Measurements from ENCODE around the gene ATXN1. TPM values are rescaled to one million over a fixed set of nuclear protein-coding genes. Genes with fewer than 3 reads are reported as not detected.

The ATXN1 gene
- total RNA-seq, 5 donors from 2014 or later (not counting 1 experiment from before 2014, with no cell fraction given), result 65.1 to 101 (median 77.5) TPM

- peak overlapping the region; percentile 94 for H3K27ac Mint-ChIP-seq
- Histone ChIP-seq H3K4me1 (ENCODE audit: control insufficient read depth in 1 of 2, extremely low read depth in 1 of 2, insufficient read depth in 2 of 2, low read length in 2 of 2) (peaks cover 11 to 21% of the 10 kb centered on the region in 2 experiments), H3K9me3 (no peaks in the 10 kb centered on the region), H3K27ac (ENCODE audit: low read length) (peak overlapping the region; percentile 99), H3K27me3 (replicated peaks in 1 of 2; ENCODE audit: control insufficient read depth in 2 of 2, extremely low read depth in 1 of 2, insufficient read depth in 2 of 2, low read length in 1 of 2) (no peaks in the 10 kb centered on the region), H3K4me3 (ENCODE audit: control insufficient read depth in 1 of 2, extremely low read depth in 1 of 2, low read length in 1 of 2) (no peak overlapping the region), H3K36me3 (ENCODE audit: control insufficient read depth in 2 of 2, extremely low read depth in 1 of 2, insufficient read depth in 1 of 2, low read length in 1 of 2) (no peaks in the 10 kb centered on the region)
- no CpG with 5 or more reads among the region's 3 CpGs for WGBS (ENCODE audit: insufficient coverage)
- no peaks in the 10 kb centered on the region for H3K36me3 Mint-ChIP-seq
- H3K4me3 Mint-ChIP-seq, result peak overlapping the region in 2 of 3 donors; percentile 97 to 99
- ChIA-PET POLR2A (interaction anchor here (0.5 to 3.1 kb wide), 14 partner anchors 9 to 253 kb away, joined by 3 to 16 read pairs (median 4); no protein-coding TSS in a partner anchor), CTCF (interaction anchor here (0.5 to 4.0 kb wide), 22 partner anchors 9 to 1515 kb away, joined by 3 to 21 read pairs (median 5); partner anchors contain the start of gene FAM8A1 (in 1 of the 2))
- peaks cover 43 to 62% (median 54%) of the 10 kb centered on the region in 3 donors for H3K4me1 Mint-ChIP-seq
- H3K27me3 Mint-ChIP-seq, result no peaks in the 10 kb centered on the region
- DNase-seq (peak in 1 of 35 experiments; percentile 58), ATAC-seq (replicated peaks in 1 of 4) (no peak)
- H3K9me3 Mint-ChIP-seq, result no peaks in the 10 kb centered on the region
These were observed 3.1 kb upstream of the ATXN1 start for GRCh38 chr6:16764188-16764950.

GRCh38 chr6:16762550-16763477 is 1.6 kb upstream of the ATXN1 start:
- peak overlapping the region; percentile 63 to 92 for H3K4me3 ChIP-seq (ENCODE audit: control insufficient read depth in 1 of 2, extremely low read depth in 1 of 2, low read length in 1 of 2)
- POLR2A ChIA-PET, result interaction anchor here (0.6 to 3.1 kb wide), 22 partner anchors 9 to 627 kb away, joined by 3 to 16 read pairs (median 5); no protein-coding TSS in a partner anchor
- no peaks in the 10 kb centered on the region for H3K9me3 ChIP-seq
- CTCF ChIA-PET, result interaction anchor here (0.6 to 4.0 kb wide), 43 partner anchors 8 to 1042 kb away, joined by 3 to 21 read pairs (median 5); partner anchors contain the start of gene FAM8A1 (in 1 of the 2)
- H3K9me3 Mint-ChIP-seq, result no peaks in the 10 kb centered on the region
- peak overlapping the region; percentile 99 for H3K27ac ChIP-seq (ENCODE audit: low read length)
- peaks cover 8 to 23% of the 10 kb centered on the region in 2 experiments for H3K4me1 ChIP-seq (ENCODE audit: control insufficient read depth in 1 of 2, extremely low read depth in 1 of 2, insufficient read depth in 2 of 2, low read length in 2 of 2)
- H3K27ac Mint-ChIP-seq, result peak overlapping the region; percentile 94
- H3K27me3 Mint-ChIP-seq, result no peaks in the 10 kb centered on the region
- 0% methylated on average over 19 of the region's 32 CpGs for WGBS (ENCODE audit: insufficient coverage)
- H3K36me3 ChIP-seq (ENCODE audit: control insufficient read depth in 2 of 2, extremely low read depth in 1 of 2, insufficient read depth in 1 of 2, low read length in 1 of 2), result no peaks in the 10 kb centered on the region
- ATAC-seq (replicated peaks in 1 of 4) (peak in 1 of 4 experiments; percentile 30), DNase-seq (peak; percentile 20 to 86 (median 78))
- H3K36me3 Mint-ChIP-seq, result no peaks in the 10 kb centered on the region
- no peaks in the 10 kb centered on the region for H3K27me3 ChIP-seq (replicated peaks in 1 of 2; ENCODE audit: control insufficient read depth in 2 of 2, extremely low read depth in 1 of 2, insufficient read depth in 2 of 2, low read length in 1 of 2)
- H3K4me1 Mint-ChIP-seq, result peaks cover 43 to 61% (median 54%) of the 10 kb centered on the region in 3 donors
- H3K4me3 Mint-ChIP-seq, result peak overlapping the region; percentile 97 to 99 (median 97)

GRCh38 chr6:16762268-16762549 is 949 bp upstream of the ATXN1 start:
- ChIA-PET CTCF (interaction anchor here (0.6 to 4.0 kb wide), 16 partner anchors 9 to 1042 kb away, joined by 3 to 21 read pairs (median 6); no protein-coding TSS in a partner anchor), POLR2A (interaction anchor here (0.6 to 3.1 kb wide), 10 partner anchors 15 to 440 kb away, joined by 3 to 17 read pairs (median 6); no protein-coding TSS in a partner anchor)
- Histone ChIP-seq H3K36me3 (ENCODE audit: control insufficient read depth in 2 of 2, extremely low read depth in 1 of 2, insufficient read depth in 1 of 2, low read length in 1 of 2) (no peaks in the 10 kb centered on the region), H3K27me3 (replicated peaks in 1 of 2; ENCODE audit: control insufficient read depth in 2 of 2, extremely low read depth in 1 of 2, insufficient read depth in 2 of 2, low read length in 1 of 2) (no peaks in the 10 kb centered on the region), H3K4me3 (ENCODE audit: control insufficient read depth in 1 of 2, extremely low read depth in 1 of 2, low read length in 1 of 2) (peak overlapping the region; percentile 63 to 92), H3K9me3 (no peaks in the 10 kb centered on the region), H3K4me1 (ENCODE audit: control insufficient read depth in 1 of 2, extremely low read depth in 1 of 2, insufficient read depth in 2 of 2, low read length in 2 of 2) (peaks cover 8 to 23% of the 10 kb centered on the region in 2 experiments), H3K27ac (ENCODE audit: low read length) (peak overlapping the region; percentile 99)
- H3K4me3 Mint-ChIP-seq, result peak overlapping the region; percentile 97 to 99 (median 97)
- WGBS (ENCODE audit: insufficient coverage), result 0% methylated on average over 20 of the region's 21 CpGs
- no peaks in the 10 kb centered on the region for H3K36me3 Mint-ChIP-seq
- peak in 3 of 4 experiments; percentile 1 to 8 (median 8) for ATAC-seq (replicated peaks in 1 of 4)
- peak overlapping the region; percentile 94 for H3K27ac Mint-ChIP-seq
- no peaks in the 10 kb centered on the region for H3K9me3 Mint-ChIP-seq
- DNase-seq, result peak in 1 of 35 experiments; percentile 7
- H3K27me3 Mint-ChIP-seq, result no peaks in the 10 kb centered on the region
- peaks cover 45 to 61% (median 56%) of the 10 kb centered on the region in 3 donors for H3K4me1 Mint-ChIP-seq

- ChIA-PET POLR2A (interaction anchor here (0.6 to 3.1 kb wide), 21 partner anchors 15 to 633 kb away, joined by 3 to 17 read pairs (median 5); partner anchors contain the start of gene MYLIP (in 1 of the 2)), CTCF (interaction anchor here (0.6 to 4.0 kb wide), 22 partner anchors 9 to 1043 kb away, joined by 3 to 21 read pairs (median 4); no protein-coding TSS in a partner anchor)
- peaks cover 8 to 19% of the 10 kb centered on the region in 2 experiments for H3K4me1 ChIP-seq (ENCODE audit: control insufficient read depth in 1 of 2, extremely low read depth in 1 of 2, insufficient read depth in 2 of 2, low read length in 2 of 2)
- no peaks in the 10 kb centered on the region for H3K9me3 ChIP-seq
- Mint-ChIP-seq H3K27me3 (no peaks in the 10 kb centered on the region), H3K4me1 (peaks cover 47 to 63% (median 61%) of the 10 kb centered on the region in 3 donors), H3K27ac (peak overlapping the region; percentile 97 to 98), H3K9me3 (no peaks in the 10 kb centered on the region), H3K36me3 (peaks cover under 1% of the 10 kb centered on the region), H3K4me3 (peak overlapping the region; percentile 97 to 99 (median 97))
- ATAC-seq (replicated peaks in 1 of 4) (peak; percentile 64 to 74 (median 70)), DNase-seq (peak; percentile 66 to 91 (median 83))
- under 1% methylated on average over 54 of the region's 71 CpGs for WGBS (ENCODE audit: insufficient coverage)
- no peaks in the 10 kb centered on the region for H3K36me3 ChIP-seq (ENCODE audit: control insufficient read depth in 2 of 2, extremely low read depth in 1 of 2, insufficient read depth in 1 of 2, low read length in 1 of 2)
- H3K27me3 ChIP-seq (replicated peaks in 1 of 2; ENCODE audit: control insufficient read depth in 2 of 2, extremely low read depth in 1 of 2, insufficient read depth in 2 of 2, low read length in 1 of 2), result no peaks in the 10 kb centered on the region
- H3K27ac ChIP-seq (ENCODE audit: low read length), result peak overlapping the region; percentile 99
- H3K4me3 ChIP-seq (ENCODE audit: control insufficient read depth in 1 of 2, extremely low read depth in 1 of 2, low read length in 1 of 2), result peak overlapping the region; percentile 78 to 92
These were observed 409 bp upstream of the ATXN1 start for GRCh38 chr6:16761471-16762267.

- DNase-seq, result peak; percentile 48 to 79 (median 62)
- H3K27ac Mint-ChIP-seq, result peak overlapping the region; percentile 85 to 96
- H3K9me3 ChIP-seq, result no peaks in the 10 kb centered on the region
- peak overlapping the region; percentile 85 to 98 (median 97) for H3K4me3 Mint-ChIP-seq
- H3K36me3 Mint-ChIP-seq, result peaks cover 3% of the 10 kb centered on the region
- peaks cover 49 to 63% (median 59%) of the 10 kb centered on the region in 3 donors for H3K4me1 Mint-ChIP-seq
- peak; percentile 17 to 39 (median 27) for ATAC-seq (replicated peaks in 1 of 4)
- under 1% methylated on average over 73 of the region's 87 CpGs for WGBS (ENCODE audit: insufficient coverage)
- ChIA-PET POLR2A (interaction anchor here (0.5 to 1.4 kb wide), 12 partner anchors 10 to 437 kb away, joined by 3 to 21 read pairs (median 4); no protein-coding TSS in a partner anchor), CTCF (interaction anchor here in 1 of 2 donors (0.7 to 3.3 kb wide), 15 partner anchors 9 to 436 kb away, joined by 3 to 21 read pairs (median 4); no protein-coding TSS in a partner anchor)
- peaks cover 8 to 19% of the 10 kb centered on the region in 2 experiments for H3K4me1 ChIP-seq (ENCODE audit: control insufficient read depth in 1 of 2, extremely low read depth in 1 of 2, insufficient read depth in 2 of 2, low read length in 2 of 2)
- no peaks in the 10 kb centered on the region for H3K27me3 Mint-ChIP-seq
- no peaks in the 10 kb centered on the region for H3K36me3 ChIP-seq (ENCODE audit: control insufficient read depth in 2 of 2, extremely low read depth in 1 of 2, insufficient read depth in 1 of 2, low read length in 1 of 2)
- H3K27me3 ChIP-seq (replicated peaks in 1 of 2; ENCODE audit: control insufficient read depth in 2 of 2, extremely low read depth in 1 of 2, insufficient read depth in 2 of 2, low read length in 1 of 2), result no peaks in the 10 kb centered on the region
- H3K4me3 ChIP-seq (ENCODE audit: control insufficient read depth in 1 of 2, extremely low read depth in 1 of 2, low read length in 1 of 2), result peak overlapping the region; percentile 69 to 86
- no peaks in the 10 kb centered on the region for H3K9me3 Mint-ChIP-seq
- peak overlapping the region; percentile 87 for H3K27ac ChIP-seq (ENCODE audit: low read length)
These were observed 1.4 kb downstream of the ATXN1 start for GRCh38 chr6:16759646-16760515.
